H9 (cell line): ENCODE results near the gene SUOX. TPM values are rescaled to one million over a fixed set of nuclear protein-coding genes. Genes with fewer than 3 reads are reported as not detected.
A peak's percentile ranks its signal among the peaks of the same experiment; 100 is the strongest.
"Not testable (repeated sequence)": the region's sequence is repeated elsewhere in the genome, so short reads cannot be mapped to it uniquely, and the experiment has no call there.

ENCODE experiments used
- DNase-seq: peaks from one replicate; pipeline ENCODE4 v3.0.0-alpha.2; 2017
- H2AFZ ChIP-seq: one replicate; pipeline ENCODE4 v1.6.1; 2013; ENCODE audit warnings: mild to moderate bottlenecking, low read length, control low read depth, moderate library complexity
- H2AK5ac ChIP-seq: 2 replicates; pipeline ENCODE4 v1.6.1; 2013; ENCODE audit warnings: low read length, control low read depth, mixed read lengths; ENCODE audit not compliant: insufficient read length
- H2BK120ac ChIP-seq: one replicate; pipeline ENCODE4 v1.6.1; 2013; ENCODE audit warnings: low read depth, mild to moderate bottlenecking, low read length, control low read depth, inconsistent platforms; ENCODE audit not compliant: poor library complexity, severe bottlenecking
- H2BK12ac ChIP-seq: 2 replicates; pipeline ENCODE4 v1.6.1; 2013; ENCODE audit warnings: low read length, control low read depth, mixed read lengths, low read depth; ENCODE audit not compliant: insufficient read length
- H2BK15ac ChIP-seq: 2 replicates; pipeline ENCODE4 v1.6.1; 2013; ENCODE audit warnings: low read depth, low read length, control low read depth
- H2BK20ac ChIP-seq: one replicate; pipeline ENCODE4 v1.6.1; 2013; ENCODE audit warnings: low read depth, mild to moderate bottlenecking, low read length, control low read depth, inconsistent platforms; ENCODE audit not compliant: poor library complexity, severe bottlenecking
- H2BK5ac ChIP-seq: 2 replicates; pipeline ENCODE4 v1.6.1; 2013; ENCODE audit warnings: low read length, control low read depth, mixed read lengths; ENCODE audit not compliant: insufficient read length
- H3K14ac ChIP-seq: 2 replicates; pipeline ENCODE4 v1.6.1; 2013; ENCODE audit warnings: low read length, control low read depth; ENCODE audit not compliant: insufficient read depth
- H3K18ac ChIP-seq: 2 replicates; pipeline ENCODE4 v1.6.1; 2013; ENCODE audit warnings: low read depth, mild to moderate bottlenecking, mixed read lengths, low read length, control low read depth; ENCODE audit not compliant: insufficient read length
- H3K23ac ChIP-seq: 2 replicates; pipeline ENCODE4 v1.6.1; 2013; ENCODE audit warnings: low read length, control low read depth, mixed read lengths, low read depth; ENCODE audit not compliant: insufficient read length
- H3K23me2 ChIP-seq: 2 replicates; pipeline ENCODE4 v1.6.1; 2013; ENCODE audit warnings: low read depth, mild to moderate bottlenecking, mixed read lengths, low read length, control low read depth; ENCODE audit not compliant: insufficient read length, poor library complexity, severe bottlenecking
- H3K27ac ChIP-seq: 2 replicates; pipeline ENCODE4 v1.5.1; 2013; ENCODE audit warnings: low read length, control low read depth, mixed read lengths, low read depth; ENCODE audit not compliant: insufficient read length
- H3K27me3 ChIP-seq: 2 replicates; pipeline ENCODE4 v1.6.1; 2013; ENCODE audit warnings: low read length, control low read depth, inconsistent platforms; ENCODE audit not compliant: insufficient read depth
- H3K4ac ChIP-seq: 2 replicates; pipeline ENCODE4 v1.6.1; 2013; ENCODE audit warnings: low read depth, mild to moderate bottlenecking, control low read depth, inconsistent platforms, low read length, moderate library complexity
- H3K4me1 ChIP-seq: 2 replicates; pipeline ENCODE4 v1.6.1; 2013; ENCODE audit warnings: low read length, control low read depth, inconsistent platforms; ENCODE audit not compliant: insufficient read depth
- H3K4me2 ChIP-seq: 2 replicates; pipeline ENCODE4 v1.6.1; 2013; ENCODE audit warnings: low read length, control low read depth, mixed read lengths; ENCODE audit not compliant: insufficient read length, insufficient read depth
- H3K56ac ChIP-seq: 2 replicates; pipeline ENCODE4 v1.6.1; 2013; ENCODE audit warnings: low read depth, mild to moderate bottlenecking, mixed read lengths, low read length, control low read depth; ENCODE audit not compliant: insufficient read length
- H3K79me1 ChIP-seq: 2 replicates; pipeline ENCODE4 v1.6.1; 2013; ENCODE audit warnings: low read depth, mild to moderate bottlenecking, moderate library complexity, low read length, control low read depth, inconsistent platforms; ENCODE audit not compliant: insufficient read depth, poor library complexity, severe bottlenecking
- H3K79me2 ChIP-seq: 2 replicates; pipeline ENCODE4 v1.6.1; 2013; ENCODE audit warnings: low read length, control low read depth, inconsistent platforms; ENCODE audit not compliant: insufficient read depth
- H3K9ac ChIP-seq: 2 replicates; pipeline ENCODE4 v1.6.1; 2013; ENCODE audit warnings: low read length, control low read depth, mixed read lengths; ENCODE audit not compliant: insufficient read length; ENCODE audit errors: extremely low read depth
- H3K9me3 ChIP-seq: one replicate; pipeline ENCODE4 v1.6.1; 2013; ENCODE audit warnings: low read depth, low read length, inconsistent platforms; ENCODE audit not compliant: control insufficient read depth
- H3T11ph ChIP-seq: one replicate; pipeline ENCODE4 v1.6.1; 2013; ENCODE audit warnings: mild to moderate bottlenecking, low read length, control low read depth, inconsistent platforms
- H4K20me1 ChIP-seq: one replicate; pipeline ENCODE4 v1.6.1; 2013; ENCODE audit not compliant: control insufficient read depth, insufficient read length, insufficient read depth
- H4K5ac ChIP-seq: 2 replicates; pipeline ENCODE4 v1.6.1; 2013; ENCODE audit warnings: low read depth, mild to moderate bottlenecking, mixed read lengths, low read length, control low read depth; ENCODE audit not compliant: insufficient read length
- H4K8ac ChIP-seq: replicated peaks from 2 replicates; pipeline ENCODE4 v1.6.1; 2013; ENCODE audit warnings: low read length, control low read depth, mixed read lengths, low read depth; ENCODE audit not compliant: insufficient read length
- H4K91ac ChIP-seq: 2 replicates; pipeline ENCODE4 v1.6.1; 2013; ENCODE audit warnings: low read depth, mild to moderate bottlenecking, moderate library complexity, mixed read lengths, low read length, control low read depth; ENCODE audit not compliant: insufficient read length
- H3K27ac Mint-ChIP-seq, 3 experiments: 2 replicates in 2 of 3; 3 replicates in 1 of 3; pipeline ENCODE4 v1.8.0; 2020 to 2021; ENCODE audit warnings: mixed read lengths in 3 of 3, mild to moderate bottlenecking in 1 of 3, moderate library complexity in 1 of 3
- H3K27me3 Mint-ChIP-seq: 2 replicates; pipeline ENCODE4 v1.8.0; 2021; ENCODE audit warnings: low read depth, mild to moderate bottlenecking, moderate library complexity, mixed read lengths
- H3K36me3 Mint-ChIP-seq, 3 experiments: 2 replicates in 2 of 3; 3 replicates in 1 of 3; pipeline ENCODE4 v1.8.0; 2020 to 2021; ENCODE audit warnings: low read depth in 3 of 3, mixed read lengths in 3 of 3; ENCODE audit not compliant: insufficient read depth in 1 of 3
- H3K4me1 Mint-ChIP-seq, 2 experiments: 2 replicates each; pipeline ENCODE4 v1.8.0; 2020; ENCODE audit warnings: mixed read lengths in 2 of 2
- H3K4me3 Mint-ChIP-seq, 2 experiments: 2 replicates in 1 of 2; 3 replicates in 1 of 2; pipeline ENCODE4 v1.8.0; 2020 to 2021; ENCODE audit warnings: mild to moderate bottlenecking in 2 of 2, mixed read lengths in 2 of 2, moderate library complexity in 1 of 2
- H3K9me3 Mint-ChIP-seq, 2 experiments: 2 replicates in 1 of 2; 3 replicates in 1 of 2; pipeline ENCODE4 v1.8.0; 2020; ENCODE audit warnings: mild to moderate bottlenecking in 2 of 2, mixed read lengths in 2 of 2, moderate library complexity in 1 of 2
- WGBS: extraction: QIAGEN DNeasy Blood & Tissue Kit; methylation state at CpG from one replicate; pipeline ENCODE4 v1.1.7; 2013; ENCODE audit warnings: missing lambda C conversion rate, low lambda C conversion rate, mixed read lengths; ENCODE audit not compliant: insufficient read length; ENCODE audit errors: extremely low coverage; 5-methylcytosine and 5-hydroxymethylcytosine counted together
- total RNA-seq: library from RNA; stranded (reverse); gene quantifications from 2 replicates; pipeline ENCODE4 v1.2.1, GENCODE V29; 2021
- TF ChIP-seq, protein P1 (sequence below): fragments of 200-600 bp; sonication (generic); conservative IDR thresholded peaks from 3 replicates; pipeline ENCODE4 v1.8.0; 2021; ENCODE audit warnings: antibody characterized with exemption, mild to moderate bottlenecking

The SUOX gene
- total RNA-seq, 1 experiment from 2014 or later: 21.0 TPM

DNA sequence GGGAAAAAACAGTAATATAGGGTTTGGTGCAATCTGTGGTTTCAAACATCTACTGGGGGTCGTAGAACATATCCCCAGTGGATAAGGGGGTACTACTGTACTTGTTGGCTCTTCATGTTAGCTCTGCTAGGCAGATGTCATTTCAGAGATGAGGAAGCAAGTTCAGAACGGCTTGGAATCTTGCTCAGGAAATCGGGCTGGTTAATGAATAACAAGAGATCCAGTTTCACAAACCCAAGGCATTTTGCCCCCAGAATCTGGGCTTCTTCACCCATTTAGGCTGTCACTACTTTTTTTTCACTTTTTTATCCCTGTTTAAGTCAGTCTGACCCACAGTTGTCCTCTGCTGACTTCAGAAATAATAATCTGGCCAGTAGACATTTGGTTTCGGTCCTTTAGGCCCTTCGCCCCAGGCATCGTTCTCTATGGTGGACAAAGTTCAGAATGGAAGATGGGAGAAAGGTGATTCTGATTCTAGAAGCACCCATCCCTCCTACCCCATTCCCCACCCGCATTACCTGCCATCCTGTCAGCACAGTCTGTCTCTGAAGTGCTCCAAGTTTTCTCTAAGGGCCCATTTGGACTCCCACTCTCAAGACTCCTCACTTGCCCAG, 4.5 kb downstream of the SUOX start:
- Histone ChIP-seq H2BK12ac (no peak overlapping the region), H3K9me3 (no peaks in the 10 kb centered on the region), H3K23ac (no peak overlapping the region), H4K91ac (no peak overlapping the region), H2BK120ac (no peak overlapping the region), H2BK20ac (no peak overlapping the region), H2BK15ac (no peak overlapping the region), H3K9ac (no peak overlapping the region), H3T11ph (no peak overlapping the region), H4K8ac (no peak overlapping the region), H3K79me1 (no peaks in the 10 kb centered on the region), H2AFZ (no peak overlapping the region), H3K27ac (no peak overlapping the region), H3K4ac (no peak overlapping the region), H4K20me1 (no peaks in the 10 kb centered on the region), H3K27me3 (no peaks in the 10 kb centered on the region), H3K56ac (no peak overlapping the region), H2AK5ac (no peak overlapping the region), H3K4me1 (no peaks in the 10 kb centered on the region), H4K5ac (no peak overlapping the region), H3K23me2 (peaks cover 8% of the 10 kb centered on the region), H3K4me2 (no peak overlapping the region), H3K14ac (no peak overlapping the region), H3K79me2 (no peaks in the 10 kb centered on the region), H3K18ac (no peak overlapping the region), H2BK5ac (no peak overlapping the region)
- Mint-ChIP-seq H3K27ac (peak overlapping the region in 1 of 3 experiments; percentile 0; a peak in 1 of 7 replicates), H3K4me1 (peaks cover 8 to 14% of the 10 kb centered on the region in 2 experiments; a peak in 3 of 4 replicates), H3K27me3 (no peaks in the 10 kb centered on the region), H3K36me3 (peaks cover 23 to 49% (median 42%) of the 10 kb centered on the region in 3 experiments), H3K9me3 (no peaks in the 10 kb centered on the region), H3K4me3 (no peak overlapping the region; a peak in 1 of 5 replicates)
- TF ChIP-seq, protein P1, sequence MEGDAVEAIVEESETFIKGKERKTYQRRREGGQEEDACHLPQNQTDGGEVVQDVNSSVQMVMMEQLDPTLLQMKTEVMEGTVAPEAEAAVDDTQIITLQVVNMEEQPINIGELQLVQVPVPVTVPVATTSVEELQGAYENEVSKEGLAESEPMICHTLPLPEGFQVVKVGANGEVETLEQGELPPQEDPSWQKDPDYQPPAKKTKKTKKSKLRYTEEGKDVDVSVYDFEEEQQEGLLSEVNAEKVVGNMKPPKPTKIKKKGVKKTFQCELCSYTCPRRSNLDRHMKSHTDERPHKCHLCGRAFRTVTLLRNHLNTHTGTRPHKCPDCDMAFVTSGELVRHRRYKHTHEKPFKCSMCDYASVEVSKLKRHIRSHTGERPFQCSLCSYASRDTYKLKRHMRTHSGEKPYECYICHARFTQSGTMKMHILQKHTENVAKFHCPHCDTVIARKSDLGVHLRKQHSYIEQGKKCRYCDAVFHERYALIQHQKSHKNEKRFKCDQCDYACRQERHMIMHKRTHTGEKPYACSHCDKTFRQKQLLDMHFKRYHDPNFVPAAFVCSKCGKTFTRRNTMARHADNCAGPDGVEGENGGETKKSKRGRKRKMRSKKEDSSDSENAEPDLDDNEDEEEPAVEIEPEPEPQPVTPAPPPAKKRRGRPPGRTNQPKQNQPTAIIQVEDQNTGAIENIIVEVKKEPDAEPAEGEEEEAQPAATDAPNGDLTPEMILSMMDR: no peak
- DNase-seq: no peak
- no CpG with 5 or more reads among the region's 7 CpGs for WGBS

- H4K20me1 ChIP-seq, H3K79me1 ChIP-seq, H3K79me2 ChIP-seq, H3K4me3 Mint-ChIP-seq, H2BK20ac ChIP-seq, DNase-seq, H2BK120ac ChIP-seq, H3K14ac ChIP-seq, H4K8ac ChIP-seq, H3K27ac ChIP-seq, H4K91ac ChIP-seq, H3K27ac Mint-ChIP-seq, H3K9ac ChIP-seq, H2BK5ac ChIP-seq, H3K56ac ChIP-seq, H3K9me3 ChIP-seq, H3K4me2 ChIP-seq, H3K27me3 Mint-ChIP-seq, H3K23ac ChIP-seq, H3K23me2 ChIP-seq, H3K4me1 ChIP-seq, H3K9me3 Mint-ChIP-seq, H2AFZ ChIP-seq, H3T11ph ChIP-seq, H4K5ac ChIP-seq, H3K27me3 ChIP-seq, H3K4ac ChIP-seq, H2AK5ac ChIP-seq, H2BK15ac ChIP-seq, H2BK12ac ChIP-seq, H3K18ac ChIP-seq: not testable (repeated sequence)
- WGBS: no CpG with 5 or more reads among the region's 5 CpGs
- peaks cover 10 to 17% of the 10 kb centered on the region in 2 experiments for H3K4me1 Mint-ChIP-seq
- H3K36me3 Mint-ChIP-seq: peaks cover 25 to 49% (median 42%) of the 10 kb centered on the region in 3 experiments
Measured at GRCh38 chr12:56003376-56003775, 6.3 kb downstream of the SUOX start.
